Activated CD8-positive, alpha-beta memory T cell treated with anti-CD3 and anti-CD28 coated beads for 4 hours (primary cell): ENCODE results near the gene HS6ST2.
"Not testable (repeated sequence)": the region's sequence is repeated elsewhere in the genome, so short reads cannot be mapped to it uniquely, and the experiment has no call there.

ENCODE experiments used
- DNase-seq, 2 donors: peaks; one replicate each; pipeline ENCODE4 v3.0.0-alpha.2; 2020; ENCODE audit warnings: low read depth in 2 of 2

HS6ST2 gene

GRCh38 chrX:132940727-132941327, 17.6 kb downstream of the HS6ST2 start:
- DNase-seq, result no peak

- DNase-seq, result no peak
These were observed 25.3 kb downstream of the HS6ST2 start for GRCh38 chrX:132933170-132933569.

GRCh38 chrX:132924426-132924825, 34.0 kb downstream of the HS6ST2 start:
- DNase-seq, result no peak

- DNase-seq, result no peak
These were observed 39.9 kb downstream of the HS6ST2 start for GRCh38 chrX:132918523-132918922.

- DNase-seq, result no peak
These were observed 42.1 kb downstream of the HS6ST2 start for GRCh38 chrX:132916349-132916748.

GRCh38 chrX:132909643-132910042, 48.8 kb downstream of the HS6ST2 start:
- no peak for DNase-seq

- no peak for DNase-seq
These were observed 49.5 kb downstream of the HS6ST2 start for GRCh38 chrX:132908891-132909290.

GRCh38 chrX:132900633-132901293, 57.7 kb downstream of the HS6ST2 start:
- DNase-seq, result no peak

- DNase-seq, result no peak
These were observed 70.9 kb downstream of the HS6ST2 start for GRCh38 chrX:132887569-132887968.

GRCh38 chrX:132883358-132883915, 75.0 kb downstream of the HS6ST2 start:
- no peak for DNase-seq

- DNase-seq, result not testable (repeated sequence)
These were observed 77.7 kb downstream of the HS6ST2 start for GRCh38 chrX:132880753-132881152.

GRCh38 chrX:132877954-132878536, 80.4 kb downstream of the HS6ST2 start:
- no peak for DNase-seq

- no peak for DNase-seq
These were observed 81.7 kb downstream of the HS6ST2 start for GRCh38 chrX:132876523-132877338.

GRCh38 chrX:132875650-132876522, 82.5 kb downstream of the HS6ST2 start:
- DNase-seq, result no peak

GRCh38 chrX:132862562-132862961, 95.9 kb downstream of the HS6ST2 start:
- DNase-seq, result no peak

GRCh38 chrX:132861076-132861475, 97.4 kb downstream of the HS6ST2 start:
- no peak for DNase-seq

GRCh38 chrX:132860200-132860599, 98.2 kb downstream of the HS6ST2 start:
- no peak for DNase-seq

- no peak for DNase-seq
These were observed 100.4 kb downstream of the HS6ST2 start for GRCh38 chrX:132858018-132858417.

GRCh38 chrX:132855780-132856341, 102.6 kb downstream of the HS6ST2 start:
- no peak for DNase-seq

- no peak for DNase-seq
These were observed 105.4 kb downstream of the HS6ST2 start for GRCh38 chrX:132853040-132853439.
